Glutamatergic neuron (in vitro differentiated cells): ENCODE data around the gene ETF1. TPM values are rescaled to one million over a fixed set of nuclear protein-coding genes. Genes with fewer than 3 reads are reported as not detected.
"Not testable (repeated sequence)": the region's sequence is repeated elsewhere in the genome, so short reads cannot be mapped to it uniquely, and the experiment has no call there.

ENCODE experiments used
- DNase-seq: peaks from one replicate; pipeline ENCODE4 v3.0.0; 2022
- H3K27ac Mint-ChIP-seq: one replicate; pipeline ENCODE4 v1.8.0; 2020; ENCODE audit warnings: mild to moderate bottlenecking, mixed read lengths, inconsistent platforms; ENCODE audit not compliant: unreplicated experiment
- H3K27me3 Mint-ChIP-seq: one replicate; pipeline ENCODE4 v1.8.0; 2020; ENCODE audit warnings: mild to moderate bottlenecking, moderate library complexity, mixed read lengths, inconsistent platforms; ENCODE audit not compliant: unreplicated experiment
- H3K36me3 Mint-ChIP-seq: one replicate; pipeline ENCODE4 v1.8.0; 2020; ENCODE audit warnings: mild to moderate bottlenecking, mixed read lengths, inconsistent platforms; ENCODE audit not compliant: unreplicated experiment
- H3K4me1 Mint-ChIP-seq: one replicate; pipeline ENCODE4 v1.8.0; 2020; ENCODE audit warnings: mild to moderate bottlenecking, low read depth, mixed read lengths, inconsistent platforms; ENCODE audit not compliant: unreplicated experiment
- H3K4me3 Mint-ChIP-seq: one replicate; pipeline ENCODE4 v1.8.0; 2020; ENCODE audit warnings: mild to moderate bottlenecking, mixed read lengths, inconsistent platforms; ENCODE audit not compliant: unreplicated experiment
- H3K9me3 Mint-ChIP-seq: one replicate; pipeline ENCODE4 v1.8.0; 2020; ENCODE audit warnings: mild to moderate bottlenecking, moderate library complexity, mixed read lengths, inconsistent platforms; ENCODE audit not compliant: unreplicated experiment
- CTCF ChIP-seq: fragments of 200-600 bp; sonication (generic); IDR thresholded peaks from one replicate; pipeline ENCODE4 v1.5.0; 2021; ENCODE audit not compliant: partially characterized antibody, unreplicated experiment
- total RNA-seq: library from RNA; stranded (reverse); fragmentation: NEBNext Ultra II Directional; extraction: Animal tissue kit (Norgen Biotek cat#: 25700); gene quantifications from one replicate; pipeline ENCODE4 v1.2.1, GENCODE V29; 2021; ENCODE audit not compliant: unreplicated experiment

Gene ETF1
- total RNA-seq, 1 donor from 2014 or later = 70.4 TPM

- no peak for DNase-seq
- H3K4me1 Mint-ChIP-seq = peaks cover 15% of the 10 kb centered on the region
- peaks cover 14% of the 10 kb centered on the region for H3K9me3 Mint-ChIP-seq
- no peaks in the 10 kb centered on the region for H3K36me3 Mint-ChIP-seq
- peak overlapping the region; percentile 16 for H3K4me3 Mint-ChIP-seq
- TF ChIP-seq CTCF = no peak
- peaks cover 14% of the 10 kb centered on the region for H3K27me3 Mint-ChIP-seq
- H3K27ac Mint-ChIP-seq = peak overlapping the region; percentile 59
Observed at GRCh38 chr5:138490648-138491283, 52.3 kb downstream of the ETF1 start.

- Mint-ChIP-seq H3K4me1 (peaks cover 15% of the 10 kb centered on the region), H3K27ac (no peak overlapping the region), H3K4me3 (no peak overlapping the region), H3K27me3 (peaks cover 14% of the 10 kb centered on the region), H3K9me3 (peaks cover 14% of the 10 kb centered on the region), H3K36me3 (no peaks in the 10 kb centered on the region)
- TF ChIP-seq CTCF = no peak
- no peak for DNase-seq
Observed at GRCh38 chr5:138489683-138490061, 53.4 kb downstream of the ETF1 start.

- H3K27me3 Mint-ChIP-seq = peaks cover 14% of the 10 kb centered on the region
- no peaks in the 10 kb centered on the region for H3K36me3 Mint-ChIP-seq
- H3K27ac Mint-ChIP-seq = no peak overlapping the region
- TF ChIP-seq CTCF = no peak
- DNase-seq = no peak
- peaks cover 10% of the 10 kb centered on the region for H3K9me3 Mint-ChIP-seq
- no peak overlapping the region for H3K4me3 Mint-ChIP-seq
- peaks cover 12% of the 10 kb centered on the region for H3K4me1 Mint-ChIP-seq
Observed at GRCh38 chr5:138488481-138488945, 54.5 kb downstream of the ETF1 start.

- no peaks in the 10 kb centered on the region for H3K27me3 Mint-ChIP-seq
- TF ChIP-seq CTCF = no peak
- no peak for DNase-seq
- no peaks in the 10 kb centered on the region for H3K4me1 Mint-ChIP-seq
- no peak overlapping the region for H3K4me3 Mint-ChIP-seq
- no peak overlapping the region for H3K27ac Mint-ChIP-seq
- H3K36me3 Mint-ChIP-seq = no peaks in the 10 kb centered on the region
- H3K9me3 Mint-ChIP-seq = peaks cover 2% of the 10 kb centered on the region
Observed at GRCh38 chr5:138482638-138483037, 60.4 kb downstream of the ETF1 start.

GRCh38 chr5:138476918-138477317, 66.1 kb downstream of the ETF1 start:
- DNase-seq = no peak
- TF ChIP-seq CTCF = no peak
- peaks cover 2% of the 10 kb centered on the region for H3K9me3 Mint-ChIP-seq
- no peak overlapping the region for H3K27ac Mint-ChIP-seq
- no peak overlapping the region for H3K4me3 Mint-ChIP-seq
- no peaks in the 10 kb centered on the region for H3K4me1 Mint-ChIP-seq
- H3K27me3 Mint-ChIP-seq = peaks cover 1% of the 10 kb centered on the region
- H3K36me3 Mint-ChIP-seq = peaks cover 6% of the 10 kb centered on the region

- not testable (repeated sequence) for H3K27ac Mint-ChIP-seq, DNase-seq, H3K36me3 Mint-ChIP-seq, H3K4me3 Mint-ChIP-seq, H3K27me3 Mint-ChIP-seq, H3K9me3 Mint-ChIP-seq, H3K4me1 Mint-ChIP-seq
Observed at GRCh38 chr5:138473151-138473550, 69.9 kb downstream of the ETF1 start.
